Mesendoderm (in vitro differentiated cells): ENCODE measurements around the gene HNRNPA0.

ENCODE experiments used
- DNase-seq: peaks from one replicate; pipeline ENCODE4 v3.0.0; 2013
- H2AK5ac ChIP-seq: 2 replicates; pipeline ENCODE4 v1.6.1; 2013; ENCODE audit warnings: low read length, inconsistent platforms
- H2BK120ac ChIP-seq: 2 replicates; pipeline ENCODE4 v1.6.1; 2013; ENCODE audit warnings: low read depth, mild to moderate bottlenecking, low read length, moderate library complexity, mixed read lengths
- H2BK15ac ChIP-seq: replicated peaks from 2 replicates; pipeline ENCODE4 v1.6.1; 2013; ENCODE audit warnings: low read depth, mild to moderate bottlenecking, moderate library complexity
- H2BK5ac ChIP-seq: 2 replicates; pipeline ENCODE4 v1.6.1; 2013; ENCODE audit warnings: low read length, inconsistent platforms
- H3K18ac ChIP-seq: 2 replicates; pipeline ENCODE4 v1.6.1; 2013; ENCODE audit warnings: mild to moderate bottlenecking, low read length, mixed read lengths
- H3K23ac ChIP-seq: one replicate; pipeline ENCODE4 v1.6.1; 2013; ENCODE audit warnings: low read length
- H3K27ac ChIP-seq: 2 replicates; pipeline ENCODE4 v1.5.1; 2013; ENCODE audit warnings: low read depth, mild to moderate bottlenecking, inconsistent platforms, low read length, moderate library complexity
- H3K27me3 ChIP-seq: 2 replicates; pipeline ENCODE4 v1.6.1; 2013; ENCODE audit warnings: low read length, control low read depth, mild to moderate bottlenecking, inconsistent platforms; ENCODE audit not compliant: insufficient read depth, poor library complexity
- H3K36me3 ChIP-seq: 2 replicates; pipeline ENCODE4 v1.6.1; 2013; ENCODE audit warnings: low read length, inconsistent platforms; ENCODE audit not compliant: control insufficient read depth, insufficient read depth
- H3K4ac ChIP-seq: one replicate; pipeline ENCODE4 v1.6.1; 2013; ENCODE audit warnings: low read depth, mild to moderate bottlenecking, low read length, moderate library complexity
- H3K4me1 ChIP-seq: 2 replicates; pipeline ENCODE4 v1.6.1; 2013; ENCODE audit warnings: low read depth, low read length, inconsistent platforms; ENCODE audit not compliant: control insufficient read depth
- H3K4me2 ChIP-seq: 2 replicates; pipeline ENCODE4 v1.6.1; 2013; ENCODE audit warnings: low read length
- H3K4me3 ChIP-seq: 2 replicates; pipeline ENCODE4 v1.5.1; 2013; ENCODE audit warnings: mild to moderate bottlenecking, low read length
- H3K56ac ChIP-seq: one replicate; pipeline ENCODE4 v1.6.1; 2013; ENCODE audit warnings: low read length
- H3K79me1 ChIP-seq: 2 replicates; pipeline ENCODE4 v1.6.1; 2013; ENCODE audit warnings: low read length, inconsistent platforms
- H3K79me2 ChIP-seq: 2 replicates; pipeline ENCODE4 v1.6.1; 2013; ENCODE audit warnings: mild to moderate bottlenecking, low read length; ENCODE audit not compliant: control insufficient read depth, insufficient read depth
- H3K9ac ChIP-seq: 2 replicates; pipeline ENCODE4 v1.6.1; 2013; ENCODE audit warnings: low read length, inconsistent platforms
- H4K5ac ChIP-seq: one replicate; pipeline ENCODE4 v1.6.1; 2013; ENCODE audit warnings: low read length
- H4K8ac ChIP-seq: one replicate; pipeline ENCODE4 v1.6.1; 2013; ENCODE audit warnings: low read depth, mild to moderate bottlenecking, control low read depth, low read length, moderate library complexity
- WGBS: extraction: QIAGEN DNeasy Blood & Tissue Kit; methylation state at CpG from one replicate; pipeline ENCODE4 v1.1.7; 2013; ENCODE audit warnings: low lambda C conversion rate, missing lambda C conversion rate; ENCODE audit not compliant: insufficient coverage; ENCODE audit errors: extremely low coverage; 5-methylcytosine and 5-hydroxymethylcytosine counted together

The HNRNPA0 gene

GRCh38 chr5:137741718-137742117, 12.4 kb downstream of the HNRNPA0 start:
- H3K4me3 ChIP-seq = no peak overlapping the region
- H2BK5ac ChIP-seq = no peak overlapping the region
- H3K27me3 ChIP-seq = no peaks in the 10 kb centered on the region
- no peaks in the 10 kb centered on the region for H3K79me1 ChIP-seq
- no peak overlapping the region for H3K4ac ChIP-seq
- no peaks in the 10 kb centered on the region for H3K79me2 ChIP-seq
- H4K8ac ChIP-seq = no peak overlapping the region
- H4K5ac ChIP-seq = no peak overlapping the region
- H3K27ac ChIP-seq = no peak overlapping the region
- no peak overlapping the region for H3K18ac ChIP-seq
- no peak for DNase-seq
- no peak overlapping the region for H3K4me2 ChIP-seq
- H3K4me1 ChIP-seq = peaks cover 5% of the 10 kb centered on the region
- no peak overlapping the region for H2BK15ac ChIP-seq
- H2BK120ac ChIP-seq = no peak overlapping the region
- H3K23ac ChIP-seq = no peak overlapping the region
- no peak overlapping the region for H2AK5ac ChIP-seq
- WGBS = no CpG with 5 or more reads among the region's 8 CpGs
- H3K56ac ChIP-seq = no peak overlapping the region
- no peak overlapping the region for H3K9ac ChIP-seq
- H3K36me3 ChIP-seq = no peaks in the 10 kb centered on the region

GRCh38 chr5:137739737-137740136, 14.4 kb downstream of the HNRNPA0 start:
- Histone ChIP-seq H2BK15ac (no peak overlapping the region), H3K56ac (no peak overlapping the region), H3K4me3 (no peak overlapping the region), H3K18ac (no peak overlapping the region), H3K79me2 (no peaks in the 10 kb centered on the region), H2BK5ac (no peak overlapping the region), H2BK120ac (no peak overlapping the region), H4K8ac (no peak overlapping the region), H3K4me2 (no peak overlapping the region), H3K23ac (no peak overlapping the region), H3K27ac (no peak overlapping the region), H2AK5ac (no peak overlapping the region), H4K5ac (no peak overlapping the region), H3K36me3 (no peaks in the 10 kb centered on the region), H3K4me1 (peaks cover 5% of the 10 kb centered on the region), H3K9ac (no peak overlapping the region), H3K27me3 (no peaks in the 10 kb centered on the region), H3K79me1 (no peaks in the 10 kb centered on the region), H3K4ac (no peak overlapping the region)
- no peak for DNase-seq
- no CpG with 5 or more reads among the region's 4 CpGs for WGBS

- Histone ChIP-seq H3K27ac (no peak overlapping the region), H2AK5ac (no peak overlapping the region), H3K79me1 (no peaks in the 10 kb centered on the region), H3K79me2 (no peaks in the 10 kb centered on the region), H3K9ac (no peak overlapping the region), H3K4me3 (no peak overlapping the region), H3K4ac (no peak overlapping the region), H2BK120ac (no peak overlapping the region), H4K5ac (no peak overlapping the region), H3K27me3 (no peaks in the 10 kb centered on the region), H3K4me2 (no peak overlapping the region), H3K18ac (no peak overlapping the region), H2BK5ac (no peak overlapping the region), H4K8ac (no peak overlapping the region), H3K36me3 (no peaks in the 10 kb centered on the region), H3K23ac (no peak overlapping the region), H3K4me1 (peaks cover 6% of the 10 kb centered on the region), H2BK15ac (no peak overlapping the region), H3K56ac (no peak overlapping the region)
- no peak for DNase-seq
- no CpG with 5 or more reads among the region's 3 CpGs for WGBS
Measured at GRCh38 chr5:137738947-137739346, 15.2 kb downstream of the HNRNPA0 start.

DNA sequence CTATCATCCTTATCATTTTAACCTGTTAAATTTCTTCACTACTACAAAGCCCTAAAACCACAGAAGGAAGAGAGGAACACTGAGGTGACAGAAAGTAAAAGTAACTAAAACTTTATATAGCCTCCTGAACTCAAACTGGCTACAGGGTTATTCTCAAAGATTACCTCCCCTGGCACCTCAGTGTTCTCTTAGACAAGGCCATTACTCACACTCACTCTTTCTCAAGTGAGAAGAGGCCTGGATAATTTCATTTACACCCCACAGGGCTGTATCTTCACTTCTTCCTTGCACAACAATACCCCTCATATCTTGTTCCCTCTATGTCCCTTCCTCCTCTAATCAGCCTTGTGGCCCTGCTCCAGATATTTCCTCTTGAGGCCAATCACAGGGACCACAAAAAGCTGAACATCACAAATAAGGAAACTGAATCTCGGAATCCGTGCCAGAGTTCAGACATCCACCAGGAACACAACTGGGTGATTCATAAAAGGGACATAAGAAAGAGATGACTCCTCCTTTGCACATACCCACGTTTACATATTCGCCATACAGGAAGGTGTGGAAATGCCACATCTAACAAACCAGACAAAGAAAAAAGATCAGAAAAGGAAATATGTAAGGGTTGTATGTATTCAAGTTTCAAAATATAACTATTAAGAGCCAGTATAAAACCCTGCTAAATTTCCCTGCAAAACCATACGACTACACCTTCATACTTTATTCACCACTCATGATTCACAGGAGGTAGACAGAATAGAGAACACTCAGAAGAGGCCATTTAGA, 16.6 kb downstream of the HNRNPA0 start:
- DNase-seq = peak; percentile 66
- H2BK120ac ChIP-seq = no peak overlapping the region
- no peaks in the 10 kb centered on the region for H3K27me3 ChIP-seq
- no peaks in the 10 kb centered on the region for H3K79me2 ChIP-seq
- no peak overlapping the region for H3K23ac ChIP-seq
- H3K18ac ChIP-seq = no peak overlapping the region
- no peak overlapping the region for H2BK15ac ChIP-seq
- no peak overlapping the region for H3K9ac ChIP-seq
- H3K79me1 ChIP-seq = no peaks in the 10 kb centered on the region
- no peak overlapping the region for H3K4me2 ChIP-seq
- no peak overlapping the region for H4K8ac ChIP-seq
- no peak overlapping the region for H3K56ac ChIP-seq
- H3K36me3 ChIP-seq = no peaks in the 10 kb centered on the region
- no peak overlapping the region for H3K4ac ChIP-seq
- no peak overlapping the region for H3K27ac ChIP-seq
- no peak overlapping the region for H3K4me3 ChIP-seq
- WGBS = no CpG with 5 or more reads among the region's 5 CpGs
- H3K4me1 ChIP-seq = peaks cover 8% of the 10 kb centered on the region
- no peak overlapping the region for H2BK5ac ChIP-seq
- no peak overlapping the region for H4K5ac ChIP-seq
- no peak overlapping the region for H2AK5ac ChIP-seq

GRCh38 chr5:137736496-137736895, 17.7 kb downstream of the HNRNPA0 start:
- H3K23ac ChIP-seq = no peak overlapping the region
- no peak overlapping the region for H2BK15ac ChIP-seq
- H3K79me1 ChIP-seq = no peaks in the 10 kb centered on the region
- no peaks in the 10 kb centered on the region for H3K27me3 ChIP-seq
- peaks cover 8% of the 10 kb centered on the region for H3K4me1 ChIP-seq
- no peak overlapping the region for H3K27ac ChIP-seq
- H3K4me3 ChIP-seq = no peak overlapping the region
- H4K5ac ChIP-seq = no peak overlapping the region
- H3K79me2 ChIP-seq = no peaks in the 10 kb centered on the region
- 100% methylated on average over 1 of the region's 1 CpG for WGBS
- H3K4me2 ChIP-seq = no peak overlapping the region
- no peak overlapping the region for H2AK5ac ChIP-seq
- H3K4ac ChIP-seq = no peak overlapping the region
- no peak overlapping the region for H3K9ac ChIP-seq
- no peak for DNase-seq
- no peak overlapping the region for H4K8ac ChIP-seq
- no peak overlapping the region for H3K18ac ChIP-seq
- no peaks in the 10 kb centered on the region for H3K36me3 ChIP-seq
- no peak overlapping the region for H2BK5ac ChIP-seq
- H2BK120ac ChIP-seq = no peak overlapping the region
- H3K56ac ChIP-seq = no peak overlapping the region
